Brain microvascular endothelial cell (primary cell): ENCODE results near the gene SMAP2.
"Not testable (repeated sequence)": the region's sequence is repeated elsewhere in the genome, so short reads cannot be mapped to it uniquely, and the experiment has no call there.

ENCODE experiments used
- DNase-seq: peaks from one replicate; pipeline ENCODE4 v3.0.0-alpha.2; 2020
- H3K27ac ChIP-seq: fragments of 250-450 bp; sonication (Bioruptor Pico); 2 replicates; pipeline ENCODE4 v1.5.1; 2020; ENCODE audit warnings: mild to moderate bottlenecking, moderate library complexity
- H3K27me3 ChIP-seq: fragments of 250-450 bp; sonication (Bioruptor Pico); replicated peaks from 2 replicates; pipeline ENCODE4 v1.5.1; 2020; ENCODE audit warnings: mild to moderate bottlenecking
- H3K36me3 ChIP-seq: fragments of 250-450 bp; sonication (Bioruptor Pico); replicated peaks from 2 replicates; pipeline ENCODE4 v1.5.1; 2020; ENCODE audit warnings: mild to moderate bottlenecking
- H3K4me3 ChIP-seq: 2 replicates; pipeline ENCODE4 v1.5.1; 2011; ENCODE audit warnings: low read depth, mild to moderate bottlenecking, control low read depth, low read length, moderate library complexity
- CTCF ChIP-seq: IDR thresholded peaks from 2 replicates; pipeline ENCODE4 v1.5.1; 2011; ENCODE audit warnings: low read depth, mild to moderate bottlenecking, moderate library complexity, low read length, control low read depth, inconsistent platforms; ENCODE audit errors: missing control alignments
- in situ Hi-C: cut with HindIII; loops from 2 replicates; pipeline ENCODE4 v1.10.0; 2017; ENCODE audit warnings: low sequenced_read_pairs, low pct_ligation_motif_present

SMAP2 gene

DNA sequence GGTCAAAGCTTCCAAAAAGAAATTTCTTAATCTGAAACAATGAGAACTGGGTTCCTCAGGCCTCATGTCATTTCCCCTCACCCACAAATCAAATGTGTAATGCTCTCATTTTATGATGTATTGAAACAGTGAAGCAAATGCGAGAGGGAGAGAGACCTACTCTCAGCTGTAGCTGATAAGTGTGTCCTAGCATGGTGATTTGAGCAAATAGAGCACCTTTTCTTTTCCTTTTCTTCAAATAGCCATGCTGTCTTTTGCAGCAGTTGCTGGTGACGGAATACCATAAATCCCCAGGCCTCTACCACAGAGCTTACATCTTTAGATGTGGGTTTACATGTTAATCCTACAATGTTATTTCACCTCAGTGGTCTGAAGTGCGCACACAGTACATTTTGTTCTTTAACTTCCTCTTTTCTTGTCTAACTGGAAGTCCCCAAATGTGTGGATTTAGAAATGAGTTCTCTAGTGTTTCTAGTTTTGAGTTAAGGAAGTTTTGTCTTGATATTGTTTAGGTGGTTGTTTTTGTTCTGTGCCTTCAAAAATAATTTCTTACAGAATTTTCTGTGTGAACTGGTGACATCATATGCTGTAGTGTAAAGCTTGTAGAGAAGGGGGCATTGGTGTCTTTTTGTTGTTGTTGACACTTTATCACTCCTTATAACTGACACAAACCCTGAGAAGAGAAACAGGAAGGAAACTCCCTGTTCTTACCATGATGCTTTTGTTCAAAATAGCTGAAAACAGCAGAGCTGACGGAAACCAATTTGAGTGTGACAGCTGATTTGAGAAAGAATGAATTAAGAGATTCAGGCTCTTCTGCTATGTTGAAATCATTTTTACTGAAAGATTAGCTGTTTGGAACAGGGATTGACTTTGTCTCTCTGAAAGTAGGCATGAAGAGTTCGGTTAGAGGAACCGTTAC lies 12.2 kb downstream of the SMAP2 start:
- TF ChIP-seq CTCF, result no peak
- no peak overlapping the region for H3K27ac ChIP-seq
- no peaks in the 10 kb centered on the region for H3K27me3 ChIP-seq
- no peak overlapping the region for H3K4me3 ChIP-seq
- in situ Hi-C loops, result no loop called here
- no peaks in the 10 kb centered on the region for H3K36me3 ChIP-seq
- no peak for DNase-seq

GRCh38 chr1:40386359-40386723 lies 12.8 kb downstream of the SMAP2 start:
- no peak for TF ChIP-seq CTCF
- no peak overlapping the region for H3K27ac ChIP-seq
- H3K36me3 ChIP-seq, result no peaks in the 10 kb centered on the region
- DNase-seq, result no peak
- H3K4me3 ChIP-seq, result no peak overlapping the region
- H3K27me3 ChIP-seq, result no peaks in the 10 kb centered on the region
- in situ Hi-C loops, result no loop called here

DNA sequence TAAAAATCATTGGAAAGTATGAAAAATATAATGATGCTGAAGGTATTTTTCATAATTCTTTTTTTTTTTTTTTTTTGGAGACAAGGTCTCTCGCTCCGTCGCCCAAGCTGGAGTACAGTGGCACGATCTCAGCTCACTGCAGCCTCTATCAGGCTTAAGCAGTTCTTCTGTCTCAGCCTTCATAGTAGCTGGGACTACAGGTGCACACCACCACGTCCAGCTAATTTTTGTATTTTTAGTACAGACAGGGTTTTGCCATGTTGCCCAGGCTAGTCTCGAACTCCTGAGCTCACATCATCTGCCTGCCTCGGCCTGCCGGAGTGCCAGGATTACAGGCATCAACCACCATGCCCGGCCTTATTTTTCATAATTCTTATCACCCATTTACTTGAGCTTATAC lies 13.3 kb downstream of the SMAP2 start:
- Histone ChIP-seq H3K27me3 (no peaks in the 10 kb centered on the region), H3K36me3 (no peaks in the 10 kb centered on the region), H3K27ac (no peak overlapping the region), H3K4me3 (no peak overlapping the region)
- no peak for TF ChIP-seq CTCF
- in situ Hi-C loops, result no loop called here
- DNase-seq, result no peak

GRCh38 chr1:40387381-40388306 lies 14.1 kb downstream of the SMAP2 start:
- H3K27me3 ChIP-seq, H3K36me3 ChIP-seq, in situ Hi-C loops, H3K4me3 ChIP-seq, H3K27ac ChIP-seq, DNase-seq: not testable (repeated sequence)

DNA sequence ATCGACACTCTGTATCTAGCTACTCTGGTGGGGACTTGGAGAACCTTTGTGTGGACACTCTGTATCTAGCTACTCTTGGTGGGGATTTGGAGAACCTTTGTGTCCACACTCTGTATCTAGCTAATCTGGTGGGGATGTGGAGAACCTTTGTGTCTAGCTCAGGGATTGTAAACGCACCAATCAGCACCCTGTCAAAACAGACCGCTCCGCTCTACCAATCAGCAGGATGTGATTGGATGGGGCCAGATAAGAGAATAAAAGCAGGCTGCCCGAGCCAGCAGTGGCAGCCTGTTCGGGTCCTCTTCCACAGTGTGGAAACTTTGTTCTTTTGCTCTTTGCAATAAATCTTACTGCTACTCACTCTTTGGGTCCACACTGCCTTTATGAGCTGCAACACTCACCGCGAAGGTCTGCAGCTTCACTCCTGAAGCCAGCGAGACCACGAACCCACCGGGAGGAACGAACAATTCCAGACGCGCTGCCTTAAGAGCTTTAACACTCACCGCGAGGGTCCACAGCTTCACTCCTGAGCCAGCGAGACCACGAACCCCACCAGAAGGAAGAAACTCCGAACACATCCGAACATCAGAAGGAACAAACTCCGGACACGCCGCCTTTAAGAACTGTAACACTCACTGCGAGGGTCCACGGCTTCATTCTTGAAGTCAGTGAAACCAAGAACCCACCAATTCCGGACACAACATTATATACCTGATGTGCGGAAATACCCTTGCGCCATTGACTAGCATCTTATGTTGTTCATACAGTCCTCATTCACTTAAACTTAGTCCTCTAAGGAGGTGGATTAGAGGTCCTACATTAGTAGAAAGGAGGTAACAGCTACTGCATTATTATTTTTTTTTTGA lies 15.2 kb downstream of the SMAP2 start:
- H3K27me3 ChIP-seq, in situ Hi-C loops, H3K27ac ChIP-seq, DNase-seq, H3K4me3 ChIP-seq, H3K36me3 ChIP-seq: not testable (repeated sequence)

- Histone ChIP-seq H3K36me3 (no peaks in the 10 kb centered on the region), H3K27ac (no peak overlapping the region), H3K27me3 (no peaks in the 10 kb centered on the region), H3K4me3 (no peak overlapping the region)
- no peak for TF ChIP-seq CTCF
- DNase-seq, result no peak
- in situ Hi-C loops, result no loop called here
These were observed 15.8 kb downstream of the SMAP2 start for GRCh38 chr1:40389322-40389803.
